ENCODE results near the gene ZSCAN26. TPM values are rescaled to one million over a fixed set of nuclear protein-coding genes. Genes with fewer than 3 reads are reported as not detected.
A peak's percentile ranks its signal among the peaks of the same experiment; 100 is the strongest.

The ZSCAN26 gene
- total RNA-seq = 9.7 and 11.1 TPM in 2 replicates

- DNase-seq (ENCODE audit: extremely low read depth, low read depth, low spot score) = peak; percentile 58
Observed at GRCh38 chr6:28266962-28267694, at the start of gene ZSCAN26. ZSCAN26 (plus strand) TSS chr6:28267143; CDS start chr6:28271920, 4,777 bp downstream.

GRCh38 chr6:28217890-28218289 is 49.1 kb upstream of the ZSCAN26 start:
- DNase-seq (ENCODE audit: extremely low read depth, low read depth, low spot score) = no peak

GRCh38 chr6:28218312-28219248 is 48.4 kb upstream of the ZSCAN26 start:
- no peak for DNase-seq (ENCODE audit: extremely low read depth, low read depth, low spot score)

- no peak for DNase-seq (ENCODE audit: extremely low read depth, low read depth, low spot score)
Observed at GRCh38 chr6:28220257-28221133, 46.4 kb upstream of the ZSCAN26 start.

GRCh38 chr6:28224131-28225055 is 42.5 kb upstream of the ZSCAN26 start:
- DNase-seq (ENCODE audit: extremely low read depth, low read depth, low spot score) = no peak

GRCh38 chr6:28225056-28225834 is 41.7 kb upstream of the ZSCAN26 start, which contains the start of gene ZSCAN9:
ZSCAN9 (plus strand) TSS chr6:28225275; CDS start chr6:28227085, 1,810 bp downstream.
- DNase-seq (ENCODE audit: extremely low read depth, low read depth, low spot score) = peak; percentile 77

GRCh38 chr6:28226460-28226859 is 40.5 kb upstream of the ZSCAN26 start:
- DNase-seq (ENCODE audit: extremely low read depth, low read depth, low spot score) = no peak

GRCh38 chr6:28232785-28233184 is 34.2 kb upstream of the ZSCAN26 start:
- no peak for DNase-seq (ENCODE audit: extremely low read depth, low read depth, low spot score)

- no peak for DNase-seq (ENCODE audit: extremely low read depth, low read depth, low spot score)
Observed at GRCh38 chr6:28235912-28236452, 31.0 kb upstream of the ZSCAN26 start.

GRCh38 chr6:28239636-28240035 is 27.3 kb upstream of the ZSCAN26 start:
- DNase-seq (ENCODE audit: extremely low read depth, low read depth, low spot score) = no peak

- no peak for DNase-seq (ENCODE audit: extremely low read depth, low read depth, low spot score)
Observed at GRCh38 chr6:28240471-28240870, 26.5 kb upstream of the ZSCAN26 start.

- DNase-seq (ENCODE audit: extremely low read depth, low read depth, low spot score) = no peak
Observed at GRCh38 chr6:28243946-28244345, 23.0 kb upstream of the ZSCAN26 start.

- DNase-seq (ENCODE audit: extremely low read depth, low read depth, low spot score) = no peak
Observed at GRCh38 chr6:28245206-28245941, 21.6 kb upstream of the ZSCAN26 start.

GRCh38 chr6:28248916-28249315 is 18.0 kb upstream of the ZSCAN26 start:
- DNase-seq (ENCODE audit: extremely low read depth, low read depth, low spot score) = no peak

GRCh38 chr6:28250747-28251146 is 16.2 kb upstream of the ZSCAN26 start:
- no peak for DNase-seq (ENCODE audit: extremely low read depth, low read depth, low spot score)

GRCh38 chr6:28251661-28252008 is 15.3 kb upstream of the ZSCAN26 start:
- no peak for DNase-seq (ENCODE audit: extremely low read depth, low read depth, low spot score)

GRCh38 chr6:28252009-28252975 is 14.7 kb upstream of the ZSCAN26 start, which contains the start of gene ZKSCAN4:
ZKSCAN4 (minus strand) TSS chr6:28252269; CDS start chr6:28251980, 289 bp downstream.
- peak; percentile 74 for DNase-seq (ENCODE audit: extremely low read depth, low read depth, low spot score)
